Coronary artery (tissue), 2 donors: Measurements from ENCODE around the gene TJP1.
"Not testable (repeated sequence)": the region's sequence is repeated elsewhere in the genome, so short reads cannot be mapped to it uniquely, and the experiment has no call there.

ENCODE experiments used
- DNase-seq: peaks from one replicate; pipeline ENCODE4 v3.0.0-alpha.2; 2017; ENCODE audit warnings: low spot score
- H3K27ac ChIP-seq, 2 donors: fragments of 200-600 bp; sonication (generic); one replicate each; pipeline ENCODE4 v1.5.1; 2016 to 2019
- H3K4me3 ChIP-seq: fragments of 200-600 bp; sonication (generic); 2 replicates; pipeline ENCODE4 v1.5.1; 2016; ENCODE audit warnings: mild to moderate bottlenecking, moderate library complexity
- CTCF ChIP-seq: fragments of 200-600 bp; sonication (generic); IDR thresholded peaks from one replicate; pipeline ENCODE4 v1.5.1; 2019; ENCODE audit warnings: antibody characterized with exemption

TJP1 gene

GRCh38 chr15:29664406-29664805 lies 157.9 kb downstream of the TJP1 start:
- DNase-seq = no peak
- Histone ChIP-seq H3K4me3 (no peak overlapping the region), H3K27ac (no peak overlapping the region)
- no peak for TF ChIP-seq CTCF

GRCh38 chr15:29657476-29657817 lies 164.8 kb downstream of the TJP1 start:
- not testable (repeated sequence) for H3K4me3 ChIP-seq, H3K27ac ChIP-seq, DNase-seq

- H3K4me3 ChIP-seq = no peak overlapping the region
- TF ChIP-seq CTCF = no peak
- DNase-seq = no peak
- H3K27ac ChIP-seq = no peak overlapping the region
Measured at GRCh38 chr15:29656636-29657475, 165.4 kb downstream of the TJP1 start.

GRCh38 chr15:29652595-29652994 lies 169.7 kb downstream of the TJP1 start:
- Histone ChIP-seq H3K4me3 (no peak overlapping the region), H3K27ac (no peak overlapping the region)
- no peak for DNase-seq
- no peak for TF ChIP-seq CTCF

GRCh38 chr15:29651476-29652233 lies 170.6 kb downstream of the TJP1 start:
- no peak for DNase-seq
- Histone ChIP-seq H3K4me3 (no peak overlapping the region), H3K27ac (no peak overlapping the region)
- TF ChIP-seq CTCF = no peak
